ENCODE results near the gene KLHL18.
"Not testable (repeated sequence)": the region's sequence is repeated elsewhere in the genome, so short reads cannot be mapped to it uniquely, and the experiment has no call there.

The KLHL18 gene

DNA sequence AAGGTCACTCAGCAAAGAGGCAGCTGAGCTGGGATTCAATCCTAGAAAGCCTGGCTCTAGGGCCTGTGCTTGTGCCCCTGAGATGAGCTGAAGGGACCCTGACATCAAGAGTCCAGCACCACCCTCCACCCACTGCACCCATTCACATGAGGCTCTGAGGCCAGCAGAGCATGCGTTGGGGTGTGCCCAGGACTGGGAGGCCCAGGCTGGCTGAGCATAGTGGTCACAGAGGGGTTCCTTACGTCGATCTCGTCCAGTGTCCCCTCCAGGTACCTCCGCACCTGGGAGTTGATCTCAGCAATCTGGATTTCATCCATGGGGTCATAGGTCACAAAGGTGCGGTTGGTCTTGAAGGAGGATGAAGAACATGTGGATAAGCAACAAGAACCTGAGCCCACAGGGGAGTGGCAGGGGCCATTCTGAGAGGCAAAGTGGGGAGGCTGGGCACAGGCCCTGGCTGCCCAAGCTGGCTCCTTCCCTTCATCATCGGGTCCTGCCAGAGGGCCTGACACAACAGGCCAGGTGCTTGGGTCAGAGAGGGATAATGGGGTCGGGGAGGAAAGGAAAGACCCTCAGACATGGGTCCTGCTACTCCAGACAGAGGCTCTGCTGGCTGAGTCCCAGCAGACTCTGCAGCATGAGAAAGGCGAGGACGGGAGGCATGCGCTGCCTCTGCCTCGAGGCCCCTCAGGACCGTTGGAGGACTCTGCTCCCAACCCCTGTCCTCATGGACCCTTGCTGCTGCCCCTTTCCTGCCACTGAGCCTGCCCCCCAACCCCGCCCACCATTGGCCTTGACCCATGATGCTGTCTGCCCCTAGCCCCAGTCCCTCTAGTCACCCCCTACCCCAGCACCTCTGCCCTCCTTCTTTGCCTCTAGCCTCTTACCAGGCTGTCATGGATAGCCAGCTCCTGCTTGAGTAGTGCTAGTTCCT is 35.3 kb upstream of the KLHL18 start:
- no peak for DNase-seq (ENCODE audit: low spot score)
- TF ChIP-seq, protein P1, sequence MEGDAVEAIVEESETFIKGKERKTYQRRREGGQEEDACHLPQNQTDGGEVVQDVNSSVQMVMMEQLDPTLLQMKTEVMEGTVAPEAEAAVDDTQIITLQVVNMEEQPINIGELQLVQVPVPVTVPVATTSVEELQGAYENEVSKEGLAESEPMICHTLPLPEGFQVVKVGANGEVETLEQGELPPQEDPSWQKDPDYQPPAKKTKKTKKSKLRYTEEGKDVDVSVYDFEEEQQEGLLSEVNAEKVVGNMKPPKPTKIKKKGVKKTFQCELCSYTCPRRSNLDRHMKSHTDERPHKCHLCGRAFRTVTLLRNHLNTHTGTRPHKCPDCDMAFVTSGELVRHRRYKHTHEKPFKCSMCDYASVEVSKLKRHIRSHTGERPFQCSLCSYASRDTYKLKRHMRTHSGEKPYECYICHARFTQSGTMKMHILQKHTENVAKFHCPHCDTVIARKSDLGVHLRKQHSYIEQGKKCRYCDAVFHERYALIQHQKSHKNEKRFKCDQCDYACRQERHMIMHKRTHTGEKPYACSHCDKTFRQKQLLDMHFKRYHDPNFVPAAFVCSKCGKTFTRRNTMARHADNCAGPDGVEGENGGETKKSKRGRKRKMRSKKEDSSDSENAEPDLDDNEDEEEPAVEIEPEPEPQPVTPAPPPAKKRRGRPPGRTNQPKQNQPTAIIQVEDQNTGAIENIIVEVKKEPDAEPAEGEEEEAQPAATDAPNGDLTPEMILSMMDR (IDR thresholded peaks at IDR 0.05; ENCODE audit: extremely low read depth, missing control alignments) = no peak

DNA sequence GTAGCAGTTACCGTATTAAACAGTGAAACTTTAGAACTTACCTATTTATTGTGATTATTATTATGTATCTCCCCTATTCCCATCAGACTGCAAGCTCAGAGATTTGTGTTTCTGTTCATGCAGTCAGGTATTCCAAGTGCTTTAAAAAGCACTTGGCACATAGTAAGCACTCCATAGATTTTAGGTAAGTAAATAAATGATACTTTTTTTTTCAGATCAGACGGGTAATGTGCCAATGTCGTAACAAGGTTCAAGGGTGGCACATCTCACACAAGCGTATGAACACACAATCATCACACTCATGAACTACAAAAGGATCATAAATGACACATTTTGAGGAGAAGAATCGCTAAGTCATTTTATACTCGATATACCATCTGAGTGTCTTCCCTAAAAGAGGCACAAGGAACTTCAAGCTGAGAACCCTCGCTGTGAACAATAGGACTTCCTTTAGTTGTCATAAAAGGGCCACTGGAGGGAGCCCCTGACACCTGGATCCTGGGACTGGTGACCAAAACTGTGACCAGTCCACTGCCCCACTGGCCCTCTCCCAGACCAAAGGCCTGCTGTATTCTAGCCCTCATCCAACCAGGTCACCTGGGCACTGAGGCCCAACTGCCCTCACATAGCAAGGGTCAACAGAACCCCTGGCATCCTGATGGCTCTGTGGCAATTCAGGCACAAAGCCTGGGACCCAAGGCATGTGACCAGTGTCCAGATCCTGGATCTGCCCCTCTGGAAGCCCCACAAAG is 32.3 kb upstream of the KLHL18 start:
- TF ChIP-seq, protein P1 (IDR thresholded peaks at IDR 0.05; ENCODE audit: extremely low read depth, missing control alignments) = no peak
- peak; percentile 59 for DNase-seq (ENCODE audit: low spot score)

DNA sequence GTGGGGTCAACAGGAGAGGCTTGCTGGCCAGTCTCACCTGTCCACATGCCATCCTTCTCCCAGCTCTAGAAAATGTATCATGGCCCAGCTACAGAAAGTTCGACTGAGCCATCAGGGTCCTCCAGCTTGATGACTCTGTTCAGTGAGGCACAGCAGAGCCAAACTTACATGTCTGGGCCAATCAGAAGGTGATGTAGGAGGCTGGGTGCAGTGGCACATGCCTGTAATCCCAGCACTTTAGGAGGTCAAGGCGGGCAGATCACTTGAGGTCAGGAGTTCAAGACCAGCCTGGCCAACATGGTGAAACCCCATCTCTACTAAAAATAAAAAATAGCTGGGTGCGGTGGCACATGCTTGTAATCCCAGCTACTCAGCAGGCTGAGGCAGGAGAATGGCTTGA is 31.7 kb upstream of the KLHL18 start:
- DNase-seq (ENCODE audit: low spot score) = not testable (repeated sequence)

DNA sequence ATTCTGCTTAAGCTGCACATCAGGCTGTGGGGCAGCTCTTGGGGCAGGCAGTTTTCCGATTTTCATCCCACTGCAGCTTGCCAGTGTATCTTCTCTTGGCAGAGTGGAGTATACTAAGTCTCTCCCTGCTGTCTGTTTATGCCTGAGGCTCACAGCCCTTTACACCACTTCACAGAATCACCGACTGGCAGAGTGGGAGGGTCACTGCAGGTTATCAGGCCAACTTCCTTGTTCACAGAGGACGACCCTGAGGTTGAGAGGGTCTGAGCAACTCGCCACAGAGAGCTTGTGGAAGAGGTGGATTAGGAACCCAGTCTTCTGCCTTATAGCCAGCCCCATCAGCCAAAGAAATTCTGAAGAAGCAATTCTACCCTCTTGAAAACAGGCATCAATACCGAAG is 31.1 kb upstream of the KLHL18 start:
- DNase-seq (ENCODE audit: low spot score) = no peak
- TF ChIP-seq, protein P1 (IDR thresholded peaks at IDR 0.05; ENCODE audit: extremely low read depth, missing control alignments) = no peak

DNA sequence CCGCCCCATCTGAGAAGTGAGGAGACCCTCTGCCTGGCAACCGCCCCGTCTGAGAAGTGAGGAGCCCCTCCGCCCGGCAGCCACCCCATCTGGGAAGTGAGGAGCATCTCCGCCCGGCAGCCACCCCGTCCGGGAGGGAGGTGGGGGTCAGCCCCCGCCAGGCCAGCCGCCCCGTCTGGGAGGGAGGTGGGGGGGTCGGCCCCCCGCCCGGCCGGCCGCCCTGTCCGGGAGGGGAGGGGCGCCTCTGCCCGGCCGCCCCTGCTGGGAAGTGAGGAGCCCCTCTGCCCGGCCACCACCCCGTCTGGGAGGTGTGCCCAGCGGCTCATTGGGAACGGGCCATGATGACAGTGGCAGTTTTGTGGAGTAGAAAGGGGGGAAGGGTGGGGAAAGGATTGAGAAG is 26.4 kb upstream of the KLHL18 start:
- not testable (repeated sequence) for DNase-seq (ENCODE audit: low spot score)

DNA sequence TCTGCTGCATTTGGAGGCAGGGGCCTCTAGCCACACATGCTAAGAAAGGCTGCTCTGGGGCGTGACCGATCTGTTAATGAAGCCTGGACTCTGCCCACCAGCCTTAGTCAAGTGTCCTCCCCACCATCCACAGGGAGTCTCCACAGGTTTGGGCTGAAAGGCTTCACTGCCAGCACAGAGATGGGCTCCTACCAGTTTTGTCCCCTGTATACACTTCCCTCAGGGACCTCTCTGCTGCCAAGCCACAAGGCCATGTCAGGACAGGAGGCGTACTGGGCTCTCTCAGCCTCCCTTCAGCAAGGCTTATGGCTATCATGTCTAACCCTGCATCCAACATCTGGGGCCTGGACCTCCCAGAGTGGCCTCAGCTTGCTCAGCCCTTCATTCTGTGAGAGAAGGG is 23.6 kb upstream of the KLHL18 start:
- DNase-seq (ENCODE audit: low spot score) = no peak
- TF ChIP-seq, protein P1 (IDR thresholded peaks at IDR 0.05; ENCODE audit: extremely low read depth, missing control alignments) = no peak

DNA sequence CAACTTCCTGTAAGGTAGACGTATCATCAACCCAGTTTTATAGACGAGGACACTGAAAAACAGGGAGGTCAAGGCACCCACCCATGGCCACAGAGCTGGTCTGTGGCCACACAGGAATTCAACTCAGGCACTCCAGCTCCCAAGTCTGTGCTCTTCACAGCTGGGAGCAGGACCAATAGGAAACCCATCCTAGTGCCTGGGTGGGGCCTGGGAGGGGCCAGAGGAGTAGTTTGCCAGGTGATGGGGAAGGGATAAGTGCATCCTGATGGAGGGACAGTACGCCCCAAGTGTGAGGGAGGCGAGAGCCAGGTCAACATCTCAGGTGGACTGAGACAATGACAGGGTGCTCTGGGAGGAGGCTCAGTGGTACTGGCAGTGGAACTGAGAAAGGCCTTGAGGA is 22.1 kb upstream of the KLHL18 start:
- TF ChIP-seq, protein P1 (IDR thresholded peaks at IDR 0.05; ENCODE audit: extremely low read depth, missing control alignments) = no peak
- DNase-seq (ENCODE audit: low spot score) = no peak

DNA sequence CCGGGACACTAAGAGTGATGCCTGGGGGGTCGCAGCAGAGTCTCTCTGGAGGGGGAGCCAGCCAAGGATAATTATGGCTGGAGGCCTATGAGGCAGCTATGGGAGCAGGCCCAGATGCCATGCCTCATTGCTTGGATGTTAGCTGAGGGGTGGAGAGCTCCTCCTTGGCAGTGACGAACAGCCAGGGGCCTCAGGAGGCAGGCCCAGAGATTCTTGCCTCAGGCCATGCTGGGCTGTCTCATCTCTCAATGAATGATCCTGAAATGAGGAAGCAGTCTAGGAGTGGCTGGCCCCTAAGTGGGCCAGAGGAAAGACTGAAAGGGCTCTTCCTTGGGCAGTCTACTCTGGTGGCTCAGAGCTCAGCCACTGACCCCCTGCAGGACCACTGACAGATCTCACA is 21.4 kb upstream of the KLHL18 start:
- TF ChIP-seq, protein P1 (IDR thresholded peaks at IDR 0.05; ENCODE audit: extremely low read depth, missing control alignments) = no peak
- no peak for DNase-seq (ENCODE audit: low spot score)
